ENCODE results near the gene WDR36.

Gene WDR36

GRCh38 chr5:111168608-111169007 is 76.5 kb downstream of the WDR36 start:
- in situ Hi-C loops (cut with MboI; ENCODE audit: low pct_unique_long_range_greater_than_20kb, low sequenced_read_pairs), result no loop called here
- no peak for DNase-seq

GRCh38 chr5:111169269-111169668 is 77.1 kb downstream of the WDR36 start:
- in situ Hi-C loops (cut with MboI; ENCODE audit: low pct_unique_long_range_greater_than_20kb, low sequenced_read_pairs), result no loop called here
- DNase-seq, result no peak

DNA sequence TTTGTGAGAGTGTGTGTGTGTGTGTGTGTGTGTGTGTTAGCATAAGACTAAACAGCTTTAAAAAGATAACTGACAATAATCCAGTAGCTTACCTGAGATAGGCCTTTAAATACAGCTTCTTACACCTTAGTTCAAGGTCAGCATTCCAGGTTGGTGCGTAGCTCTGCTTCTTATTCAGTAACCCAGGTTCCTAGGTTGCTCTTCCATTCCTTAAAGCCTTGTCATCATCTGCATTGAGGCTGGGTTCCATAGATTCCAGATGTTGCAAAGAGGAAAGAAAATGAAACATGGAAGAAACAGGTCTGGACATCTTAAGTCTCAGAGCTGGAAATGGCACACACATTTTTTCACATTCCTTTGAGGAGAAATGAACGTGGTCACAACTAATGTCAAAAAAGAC is 78.1 kb downstream of the WDR36 start:
- no peak for DNase-seq
- in situ Hi-C loops (cut with MboI; ENCODE audit: low pct_unique_long_range_greater_than_20kb, low sequenced_read_pairs), result no loop called here

GRCh38 chr5:111172504-111172903 is 80.4 kb downstream of the WDR36 start:
- DNase-seq, result no peak
- in situ Hi-C loops (cut with MboI; ENCODE audit: low pct_unique_long_range_greater_than_20kb, low sequenced_read_pairs), result no loop called here

DNA sequence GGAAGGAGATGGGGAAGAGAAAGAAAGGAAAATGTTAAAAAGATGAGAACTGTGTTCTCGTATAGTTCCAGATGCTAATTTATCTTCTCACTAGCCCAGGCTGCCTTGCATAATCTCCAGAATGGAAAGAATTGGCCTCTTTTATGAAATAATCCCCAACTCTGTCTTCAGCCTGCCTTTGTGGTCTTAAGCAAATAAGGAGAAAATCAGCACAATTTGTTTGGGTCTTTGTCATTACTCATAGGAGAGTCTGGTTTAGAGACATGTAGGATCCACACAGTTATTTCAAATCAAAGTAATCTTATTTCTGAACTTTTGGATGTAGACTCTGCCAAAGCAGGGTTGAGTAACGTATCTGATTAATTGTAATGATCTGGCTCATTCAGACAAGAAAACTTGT is 81.3 kb downstream of the WDR36 start:
- DNase-seq, result no peak
- in situ Hi-C loops (cut with MboI; ENCODE audit: low pct_unique_long_range_greater_than_20kb, low sequenced_read_pairs), result no loop called here

Measured in KBM-7 (cell line).